ENCODE data around the gene MEIG1.

DNA sequence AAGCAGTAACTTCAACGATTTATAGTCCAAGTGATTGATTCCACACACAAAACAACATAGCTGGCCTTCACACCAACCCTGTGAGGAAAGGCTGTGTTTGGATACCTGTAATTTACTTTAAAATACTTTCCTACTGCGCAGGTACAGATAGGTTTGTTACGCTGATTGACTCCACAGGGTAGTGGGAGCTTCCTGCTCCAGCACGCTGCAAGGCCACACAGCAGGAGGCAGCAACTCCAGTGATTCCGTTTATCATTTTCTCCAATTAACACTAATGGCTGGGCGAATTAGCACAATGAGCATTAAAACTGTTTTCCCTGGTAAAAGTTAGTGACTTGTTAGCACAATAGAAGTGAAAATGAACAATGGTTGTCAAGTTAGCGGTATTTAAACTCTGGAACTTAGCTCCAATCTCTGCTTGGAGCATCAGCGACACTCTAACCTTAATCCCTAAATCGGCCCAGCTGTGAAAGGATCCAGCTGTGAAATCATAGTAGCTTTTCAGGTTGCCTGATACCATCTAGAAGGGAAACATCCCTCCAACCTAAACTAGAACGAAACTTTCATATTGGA lies 6.3 kb upstream of the MEIG1 start:
- TF ChIP-seq POLR2A (IDR thresholded peaks at IDR 0.05) (no peak), POLR2AphosphoS5 (IDR thresholded peaks at IDR 0.05) (no peak)
- TF ChIP-seq, protein P1, sequence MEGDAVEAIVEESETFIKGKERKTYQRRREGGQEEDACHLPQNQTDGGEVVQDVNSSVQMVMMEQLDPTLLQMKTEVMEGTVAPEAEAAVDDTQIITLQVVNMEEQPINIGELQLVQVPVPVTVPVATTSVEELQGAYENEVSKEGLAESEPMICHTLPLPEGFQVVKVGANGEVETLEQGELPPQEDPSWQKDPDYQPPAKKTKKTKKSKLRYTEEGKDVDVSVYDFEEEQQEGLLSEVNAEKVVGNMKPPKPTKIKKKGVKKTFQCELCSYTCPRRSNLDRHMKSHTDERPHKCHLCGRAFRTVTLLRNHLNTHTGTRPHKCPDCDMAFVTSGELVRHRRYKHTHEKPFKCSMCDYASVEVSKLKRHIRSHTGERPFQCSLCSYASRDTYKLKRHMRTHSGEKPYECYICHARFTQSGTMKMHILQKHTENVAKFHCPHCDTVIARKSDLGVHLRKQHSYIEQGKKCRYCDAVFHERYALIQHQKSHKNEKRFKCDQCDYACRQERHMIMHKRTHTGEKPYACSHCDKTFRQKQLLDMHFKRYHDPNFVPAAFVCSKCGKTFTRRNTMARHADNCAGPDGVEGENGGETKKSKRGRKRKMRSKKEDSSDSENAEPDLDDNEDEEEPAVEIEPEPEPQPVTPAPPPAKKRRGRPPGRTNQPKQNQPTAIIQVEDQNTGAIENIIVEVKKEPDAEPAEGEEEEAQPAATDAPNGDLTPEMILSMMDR (IDR thresholded peaks at IDR 0.05): no peak

Measured in prostate gland (tissue), 2 donors.